ENCODE results near the gene SYCP3.
"Not testable (repeated sequence)": the region's sequence is repeated elsewhere in the genome, so short reads cannot be mapped to it uniquely, and the experiment has no call there.

The SYCP3 gene

DNA sequence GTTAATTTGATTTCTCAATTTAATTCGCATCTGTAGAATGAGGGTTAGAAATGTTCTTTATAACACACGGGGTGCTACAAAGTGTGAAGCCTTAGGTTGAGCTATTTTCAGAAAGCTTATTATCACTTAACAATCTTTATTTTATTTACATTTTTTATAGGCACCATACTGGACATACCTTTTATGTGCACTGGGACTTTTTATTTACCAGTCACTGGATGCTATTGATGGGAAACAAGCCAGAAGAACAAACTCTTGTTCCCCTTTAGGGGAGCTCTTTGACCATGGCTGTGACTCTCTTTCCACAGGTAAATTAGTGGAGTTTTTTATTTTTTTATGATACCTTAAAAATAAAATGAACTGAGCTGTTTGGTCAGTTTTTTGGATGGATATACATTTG, 25.3 kb downstream of the SYCP3 start:
- DNase-seq (ENCODE audit: low read depth in 1 of 2, low spot score in 1 of 2), result no peak

DNA sequence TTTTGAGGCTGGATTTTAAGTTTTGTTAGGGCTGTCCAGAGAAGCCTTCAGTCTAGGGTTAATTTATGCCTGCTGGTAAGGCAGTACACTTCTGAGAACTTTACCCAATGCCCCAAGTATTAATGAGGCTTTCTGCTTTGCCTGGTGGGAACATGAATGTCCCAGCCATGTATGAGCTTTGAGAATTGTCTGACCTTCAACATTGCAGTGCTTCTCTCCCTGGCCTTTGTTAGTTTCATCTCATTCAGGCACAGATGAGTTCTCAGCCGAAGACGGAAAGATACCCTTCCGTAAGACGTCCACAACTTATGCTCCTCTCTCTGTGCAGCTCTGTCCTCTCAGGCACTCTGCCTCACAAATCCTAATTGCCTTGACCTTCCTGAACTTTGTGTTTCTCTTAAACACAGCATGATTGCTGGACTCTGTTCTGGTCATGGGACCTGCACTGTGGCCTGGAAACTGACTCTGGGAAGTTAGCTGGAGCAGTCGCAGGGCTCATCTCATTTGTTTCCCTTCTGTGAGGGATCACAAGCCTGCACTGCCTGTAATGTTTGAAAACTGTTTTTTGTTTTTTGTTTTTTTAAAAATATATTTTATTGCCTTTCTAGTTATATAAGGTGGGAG, 26.1 kb downstream of the SYCP3 start:
- no peak for DNase-seq (ENCODE audit: low read depth in 1 of 2, low spot score in 1 of 2)

DNA sequence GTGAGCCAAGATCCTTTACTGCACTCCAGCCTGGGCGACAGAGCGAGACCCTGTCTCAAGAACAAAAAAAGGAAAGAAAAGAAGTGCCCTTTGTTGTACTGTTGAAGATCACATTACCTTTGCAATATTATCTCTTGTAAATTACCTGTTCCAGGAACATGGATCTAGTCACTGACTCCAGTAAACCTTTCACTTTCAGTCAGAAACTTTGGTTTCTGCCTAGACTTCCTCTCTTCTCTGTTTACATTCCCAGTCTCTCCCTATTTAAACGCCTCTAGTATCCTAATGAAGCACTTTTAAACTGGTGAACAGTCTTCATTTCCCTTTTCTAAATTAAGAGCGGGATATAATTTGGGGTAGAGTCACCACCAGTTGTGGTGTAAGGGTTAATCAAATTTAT, 29.0 kb downstream of the SYCP3 start:
- DNase-seq (ENCODE audit: low read depth in 1 of 2, low spot score in 1 of 2), result no peak

DNA sequence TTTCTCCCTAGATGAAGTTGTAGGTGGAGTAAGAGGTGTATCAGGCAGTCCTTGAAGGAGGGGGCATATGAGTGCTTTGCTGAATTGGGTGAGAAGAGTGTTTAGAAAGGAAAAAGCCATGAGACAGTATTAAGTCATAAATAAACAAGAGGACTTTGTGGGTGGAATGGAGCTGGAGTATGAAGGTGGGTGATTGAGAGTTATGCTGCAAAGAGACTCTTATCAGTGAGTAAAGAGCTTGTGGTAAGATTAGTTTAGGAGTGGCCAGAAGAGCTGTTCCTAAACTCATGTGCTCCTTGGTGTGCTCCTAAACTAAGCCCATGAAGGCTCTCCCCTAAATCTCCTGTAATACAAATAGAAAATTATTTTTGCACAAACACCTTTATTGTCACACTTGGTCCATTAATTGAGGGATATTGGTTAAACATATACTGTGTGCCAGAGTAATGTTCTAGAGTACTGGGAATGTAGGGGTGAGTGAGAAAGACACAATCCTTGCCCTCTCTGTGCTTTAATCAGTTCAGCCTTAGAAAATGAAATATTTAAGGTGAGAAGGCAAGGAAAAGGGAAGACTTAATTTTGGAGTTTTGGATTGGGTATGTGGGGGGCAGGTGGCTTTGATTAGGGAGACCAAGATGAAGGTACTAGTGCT, 32.0 kb downstream of the SYCP3 start:
- DNase-seq (ENCODE audit: low read depth in 1 of 2, low spot score in 1 of 2), result no peak

DNA sequence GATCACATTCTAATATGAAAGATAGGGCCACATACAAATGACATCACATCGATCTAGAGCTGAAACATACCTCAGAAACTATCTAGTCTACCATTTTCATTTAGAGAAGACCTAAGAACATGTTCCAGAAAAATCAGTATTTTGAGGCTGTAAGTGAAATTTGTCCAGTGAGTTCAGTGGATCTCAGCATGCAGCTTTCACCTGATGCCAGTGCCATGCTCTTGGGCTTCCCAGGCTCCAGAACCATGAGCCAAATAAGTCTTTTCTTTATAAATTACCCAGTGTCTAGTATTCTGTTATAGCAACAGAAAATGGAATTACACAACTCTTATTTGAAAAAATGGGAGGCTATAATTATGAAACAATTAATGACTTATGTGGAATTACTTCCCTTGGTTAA, 32.9 kb downstream of the SYCP3 start:
- DNase-seq (ENCODE audit: low read depth in 1 of 2, low spot score in 1 of 2), result no peak

DNA sequence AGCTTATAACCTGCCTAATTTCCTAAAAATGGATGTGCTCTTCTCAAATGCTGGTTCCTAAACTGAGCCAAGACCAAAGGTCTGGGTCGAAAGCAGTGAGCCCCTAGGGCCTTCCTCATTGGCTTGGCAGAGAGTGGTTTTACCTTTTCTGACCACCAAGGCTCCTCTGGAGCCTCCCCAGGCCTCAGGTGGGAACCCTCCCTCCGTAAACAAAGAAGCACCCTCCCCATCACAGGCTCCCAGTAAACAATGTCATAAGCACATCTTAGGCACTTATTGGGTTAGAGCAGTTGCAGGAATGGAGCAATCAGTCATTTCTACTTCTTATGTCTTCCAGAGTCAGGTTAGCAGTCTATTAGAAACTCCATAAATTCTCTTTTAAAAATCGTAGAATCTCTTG, 35.8 kb downstream of the SYCP3 start:
- DNase-seq (ENCODE audit: low read depth in 1 of 2, low spot score in 1 of 2), result no peak

DNA sequence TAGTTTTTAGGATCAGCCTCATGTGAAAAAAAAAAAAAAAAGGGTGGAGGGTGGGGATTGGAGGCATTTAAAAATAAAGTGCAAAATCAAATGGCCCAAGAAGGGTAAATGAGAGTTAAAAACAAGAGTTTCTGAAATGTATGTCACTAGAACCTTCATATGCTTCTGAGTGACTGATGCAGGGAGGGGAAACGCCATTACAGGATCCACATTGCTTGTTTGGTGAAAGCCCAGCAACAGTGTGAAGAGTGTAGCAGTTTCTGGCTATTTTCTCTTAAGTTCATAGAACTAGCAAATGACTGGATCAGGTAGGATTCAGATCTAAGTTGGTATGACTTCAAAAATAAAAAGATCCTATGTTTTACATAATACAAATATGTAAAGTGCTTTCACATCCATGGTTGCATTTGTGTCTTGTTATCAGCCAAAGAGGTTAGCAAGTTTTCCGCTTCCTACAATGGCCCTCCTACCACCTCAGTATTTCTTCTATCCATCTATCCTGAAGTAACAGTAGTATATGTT, 38.9 kb downstream of the SYCP3 start:
- DNase-seq (ENCODE audit: low read depth in 1 of 2, low spot score in 1 of 2), result no peak

DNA sequence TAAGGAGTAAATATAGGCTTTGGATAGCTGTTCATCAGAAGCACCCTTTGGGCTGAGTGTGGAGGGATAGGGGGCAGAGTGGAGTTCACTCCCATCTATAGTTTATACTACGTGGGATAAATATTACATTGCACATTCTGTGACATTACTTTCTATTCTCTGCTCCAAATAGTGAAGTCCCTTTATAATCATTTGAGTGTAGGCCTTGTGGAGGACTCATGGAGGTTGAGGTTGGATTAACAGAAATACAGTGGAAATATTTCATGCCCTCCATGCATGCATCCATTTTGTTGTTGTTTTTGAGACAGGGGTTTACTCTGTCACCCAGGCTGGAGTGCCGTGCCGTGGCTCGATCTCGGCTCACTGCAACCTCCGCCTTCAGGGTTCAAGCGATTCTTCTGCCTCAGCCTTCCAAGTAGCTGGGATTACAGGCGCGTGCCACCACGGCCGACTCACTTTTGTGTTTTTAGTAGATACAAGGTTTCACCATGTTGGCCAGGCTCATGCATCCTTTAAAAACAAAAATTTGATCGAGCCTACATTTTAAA, 40.4 kb downstream of the SYCP3 start:
- DNase-seq (ENCODE audit: low read depth in 1 of 2, low spot score in 1 of 2), result no peak

DNA sequence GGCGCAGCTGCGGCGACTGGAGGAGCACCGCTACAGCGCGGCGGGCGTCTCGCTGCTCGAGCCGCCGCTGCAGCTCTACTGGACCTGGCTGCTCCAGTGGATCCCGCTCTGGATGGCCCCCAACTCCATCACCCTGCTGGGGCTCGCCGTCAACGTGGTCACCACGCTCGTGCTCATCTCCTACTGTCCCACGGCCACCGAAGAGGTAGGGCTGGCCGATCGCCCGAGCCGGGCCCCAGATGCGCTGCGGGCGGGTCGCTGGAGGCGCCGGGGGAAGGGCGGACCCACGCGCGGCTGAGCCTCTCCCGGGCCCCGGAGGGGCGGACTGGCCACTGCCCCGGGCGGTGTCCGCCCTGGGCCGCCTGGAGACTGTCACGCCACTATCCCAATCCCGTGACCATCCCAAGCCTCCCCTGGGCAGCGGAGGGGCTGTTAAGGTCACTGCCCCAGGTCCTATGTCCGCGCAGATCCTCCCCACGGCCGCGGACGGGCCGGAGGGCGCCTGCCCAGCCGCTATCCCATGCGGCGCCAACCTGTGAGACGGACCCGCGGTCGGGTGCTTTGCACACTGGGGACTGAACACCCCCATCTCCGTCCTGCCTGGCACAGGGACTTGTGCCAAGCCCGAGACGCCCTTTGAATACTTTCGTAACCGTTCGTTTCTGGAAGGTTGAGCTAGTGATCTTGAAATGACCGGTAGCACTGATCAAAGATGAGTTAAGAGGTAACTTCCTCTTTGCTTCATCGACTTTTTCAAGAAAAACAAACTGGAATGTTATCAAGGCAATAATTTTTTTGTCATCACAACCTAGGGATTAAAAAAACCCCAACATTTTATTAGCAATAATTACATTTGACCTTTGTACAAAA, 41.1 kb downstream of the SYCP3 start:
- no peak for DNase-seq (ENCODE audit: low read depth in 1 of 2, low spot score in 1 of 2)

DNA sequence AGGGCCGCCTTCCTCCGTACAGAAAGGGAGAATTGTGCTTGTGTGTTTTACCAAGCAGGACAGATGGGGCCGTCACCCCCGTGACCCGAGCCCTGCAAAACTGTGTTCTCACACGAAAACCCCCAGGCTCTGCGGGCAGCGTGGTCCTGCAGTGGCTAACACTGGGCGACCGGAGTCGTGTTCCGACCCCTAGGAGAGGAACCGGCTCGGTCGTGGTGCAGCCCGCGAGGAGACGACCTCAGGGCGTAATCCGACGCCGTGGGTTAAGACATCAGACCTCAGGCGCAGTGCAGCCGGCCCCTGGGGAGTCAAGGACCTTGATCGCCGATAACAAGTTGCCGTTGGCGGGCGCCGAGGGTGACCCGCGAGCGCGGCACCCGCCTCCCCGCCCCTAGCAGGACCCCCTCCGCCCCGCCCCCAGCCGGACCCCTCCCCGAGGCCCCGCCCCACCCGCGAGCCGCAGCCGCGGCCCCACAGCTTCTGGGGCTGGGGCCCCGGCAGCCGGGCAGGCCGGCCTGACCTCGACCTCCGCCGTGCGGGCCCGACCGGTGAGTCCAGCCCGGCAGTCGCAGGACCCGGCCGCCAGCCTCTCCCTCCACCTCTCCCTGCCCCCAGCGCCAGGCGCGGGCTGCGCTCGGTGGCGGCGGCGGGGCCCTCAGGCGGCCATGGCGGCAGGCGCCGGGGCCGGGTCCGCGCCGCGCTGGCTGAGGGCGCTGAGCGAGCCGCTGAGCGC, 41.9 kb downstream of the SYCP3 start, which contains the start of gene CHPT1:
CHPT1 (plus strand) TSS at position 444 of the 733 bp plus-strand sequence; CDS start at position 666, 222 bp downstream.
- peak; percentile 22 to 26 for DNase-seq (ENCODE audit: low read depth in 1 of 2, low spot score in 1 of 2)

DNA sequence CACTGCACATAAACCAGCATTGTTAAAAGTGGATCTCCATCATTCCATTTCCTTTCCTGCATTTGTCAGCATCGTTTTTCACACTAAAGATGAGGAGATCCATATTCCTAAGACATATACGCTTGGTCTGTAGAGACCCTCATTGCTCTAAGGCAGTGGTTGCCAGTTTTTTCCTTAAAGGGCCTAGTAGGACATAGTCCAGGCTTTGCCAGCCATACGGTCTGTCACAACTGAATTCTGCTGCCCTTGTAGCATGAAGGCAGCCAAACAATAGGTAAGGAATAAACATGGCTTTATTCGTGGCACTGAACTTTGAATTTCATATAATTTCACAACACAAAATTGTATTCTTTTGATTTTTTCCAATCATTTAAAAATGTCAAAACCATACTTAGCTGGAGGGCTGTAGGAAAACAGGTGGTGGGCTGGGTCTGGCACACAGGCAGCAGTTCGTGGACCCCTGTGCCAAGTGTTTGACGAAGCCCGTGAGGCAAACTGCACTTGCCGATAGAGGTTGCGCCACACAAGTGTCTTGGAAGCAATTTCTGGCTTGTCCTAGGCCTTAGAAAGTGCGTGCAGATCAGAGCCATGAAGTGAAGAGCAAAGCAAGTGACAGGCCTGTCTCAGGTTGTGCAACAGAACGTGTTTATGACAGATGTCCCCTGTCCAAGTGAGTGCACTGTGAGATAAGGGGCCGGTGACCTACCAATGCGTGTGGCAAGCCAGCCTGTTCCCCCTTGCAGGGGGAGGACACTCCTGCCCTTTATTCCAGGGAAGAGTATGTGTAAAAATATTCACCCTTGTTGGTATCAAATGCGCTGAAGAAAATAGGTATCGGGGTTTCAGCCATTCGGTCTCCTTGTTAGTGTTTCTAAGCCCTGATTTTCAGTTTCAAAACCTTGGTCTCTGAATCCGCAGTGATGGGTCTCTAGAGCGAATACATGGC, 42.7 kb downstream of the SYCP3 start:
- no peak for DNase-seq (ENCODE audit: low read depth in 1 of 2, low spot score in 1 of 2)

DNA sequence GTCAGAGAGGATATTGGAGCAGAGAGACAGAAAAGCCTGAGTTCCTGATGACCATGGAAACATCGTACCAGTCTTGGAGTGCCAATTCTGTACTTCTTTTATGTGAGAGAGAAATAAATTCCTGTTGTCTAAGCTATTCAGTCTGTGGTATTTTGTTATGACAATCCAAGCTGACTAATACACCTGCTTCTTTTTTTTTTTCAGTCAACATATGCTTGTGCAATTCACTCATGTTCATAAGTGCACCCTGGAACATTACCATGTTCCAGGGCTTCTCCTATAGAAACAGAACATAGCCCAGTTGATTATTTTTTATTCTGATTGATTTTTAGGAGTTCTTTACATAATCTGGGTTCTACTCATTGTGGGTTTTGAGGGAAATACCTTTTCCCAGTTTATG, 43.6 kb downstream of the SYCP3 start:
- no peak for DNase-seq (ENCODE audit: low read depth in 1 of 2, low spot score in 1 of 2)

DNA sequence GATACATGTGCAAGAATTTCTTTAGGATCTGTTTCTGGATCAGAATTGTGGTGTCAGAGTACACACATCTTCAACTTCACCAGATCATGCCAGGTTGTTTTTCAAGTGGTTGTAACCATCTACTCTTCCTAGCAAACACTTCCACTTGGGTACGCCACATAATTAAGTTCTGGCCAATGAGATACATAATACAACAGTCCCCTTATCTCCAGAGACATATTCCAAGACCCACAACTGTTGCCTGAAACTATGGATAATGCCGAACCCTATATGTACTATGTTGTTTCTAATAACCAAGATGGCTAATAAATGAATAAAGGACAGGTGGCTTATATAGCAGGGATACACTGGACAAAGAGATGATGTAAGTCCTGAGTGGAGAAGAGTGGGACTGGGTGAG, 44.3 kb downstream of the SYCP3 start:
- DNase-seq (ENCODE audit: low read depth in 1 of 2, low spot score in 1 of 2), result no peak

DNA sequence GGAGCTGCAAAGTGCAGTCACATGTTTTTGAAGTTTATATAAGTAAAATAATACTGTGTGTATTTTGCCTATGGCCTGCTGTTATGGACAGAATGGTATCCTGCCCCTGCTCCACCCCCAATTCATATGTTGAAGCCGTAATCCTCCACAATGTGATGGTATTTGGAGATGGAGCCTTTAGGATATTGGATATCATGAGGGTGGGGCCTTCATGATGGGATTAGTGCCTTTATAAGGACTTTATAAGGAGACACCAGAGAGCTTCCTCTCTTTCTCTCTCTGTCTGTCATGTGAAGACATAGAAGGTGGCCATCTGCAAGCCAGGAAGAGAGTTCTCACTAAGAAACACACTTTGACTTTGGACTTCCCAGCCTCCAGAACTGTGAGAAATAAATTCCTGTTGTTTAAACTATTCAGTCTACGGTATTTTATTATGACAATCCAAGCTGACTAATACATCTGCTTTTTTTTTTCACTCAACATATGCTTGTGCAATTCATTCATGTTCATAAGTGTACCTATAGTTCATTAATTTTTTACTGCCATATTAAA, 44.9 kb downstream of the SYCP3 start:
- no peak for DNase-seq (ENCODE audit: low read depth in 1 of 2, low spot score in 1 of 2)

DNA sequence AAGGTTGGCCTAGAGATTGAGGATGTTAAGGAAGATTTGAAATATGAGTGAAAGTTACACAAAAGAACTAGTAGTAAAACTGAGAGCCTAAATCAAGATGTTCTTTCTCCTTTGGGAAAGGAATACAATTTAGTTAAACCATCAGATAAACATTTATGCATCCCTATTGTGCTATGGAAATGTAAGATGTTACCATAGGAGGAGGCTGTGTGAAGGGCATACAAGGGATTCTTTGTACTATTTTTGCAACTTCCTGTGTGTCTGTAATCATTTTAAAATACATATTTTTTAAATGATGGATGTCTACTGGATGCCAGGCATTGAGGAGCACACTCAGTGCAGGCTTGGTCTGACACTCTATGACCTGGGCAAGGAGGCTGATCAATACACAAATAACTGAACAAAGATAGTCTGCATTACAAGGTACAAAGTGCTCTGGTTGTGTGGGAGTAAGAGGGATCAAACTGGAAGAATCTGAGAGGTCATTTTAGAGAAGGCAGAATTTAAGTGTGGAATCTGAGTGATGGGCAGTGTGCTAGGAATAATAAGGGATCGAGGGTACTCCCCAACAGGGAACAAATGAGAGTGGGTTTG, 47.7 kb downstream of the SYCP3 start:
- no peak for DNase-seq (ENCODE audit: low read depth in 1 of 2, low spot score in 1 of 2)

DNA sequence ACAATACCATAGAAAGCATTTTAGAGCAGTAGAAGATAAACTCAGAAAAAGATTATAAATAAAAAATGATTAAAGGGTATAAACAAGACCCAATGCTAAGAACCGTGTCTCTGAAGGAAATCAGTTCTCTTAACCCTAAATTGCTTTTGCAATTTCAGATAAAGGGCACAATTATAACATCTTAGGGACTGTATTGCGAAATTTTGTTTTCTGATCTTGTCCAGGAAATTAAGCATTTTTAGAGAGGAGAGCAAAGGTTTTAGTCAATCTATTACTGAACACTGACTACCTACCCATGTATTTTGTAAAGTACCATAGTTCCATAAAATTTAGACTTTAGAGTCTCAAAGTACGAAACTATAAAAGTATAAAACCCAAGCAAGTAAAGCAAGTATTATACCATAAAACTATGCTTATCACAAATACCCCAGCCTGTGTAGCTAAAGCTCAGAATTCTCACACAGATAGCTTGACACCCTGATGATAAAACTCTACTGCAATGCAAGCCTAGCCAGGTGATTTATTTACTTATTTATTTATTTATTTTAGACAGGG, 48.6 kb downstream of the SYCP3 start:
- no peak for DNase-seq (ENCODE audit: low read depth in 1 of 2, low spot score in 1 of 2)

DNA sequence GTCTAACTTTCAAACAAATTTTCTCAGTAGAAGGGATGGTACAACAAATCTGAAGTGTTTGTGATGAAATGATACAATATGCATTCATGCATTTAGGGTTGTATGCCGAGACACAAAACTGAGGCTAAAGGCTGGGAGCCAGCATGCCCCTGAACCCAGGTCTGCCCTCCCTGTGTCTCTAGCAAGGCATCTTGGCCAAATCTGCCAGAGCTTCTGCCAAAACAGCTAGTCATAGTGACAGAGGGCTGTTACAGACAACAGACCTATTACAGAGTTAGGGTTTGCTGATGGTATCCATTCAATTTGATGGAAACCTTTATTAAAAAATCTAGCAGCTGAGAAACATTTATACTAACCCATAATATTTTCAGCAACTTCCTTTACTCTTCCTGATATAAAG, 53.1 kb downstream of the SYCP3 start:
- DNase-seq (ENCODE audit: low read depth in 1 of 2, low spot score in 1 of 2), result no peak

DNA sequence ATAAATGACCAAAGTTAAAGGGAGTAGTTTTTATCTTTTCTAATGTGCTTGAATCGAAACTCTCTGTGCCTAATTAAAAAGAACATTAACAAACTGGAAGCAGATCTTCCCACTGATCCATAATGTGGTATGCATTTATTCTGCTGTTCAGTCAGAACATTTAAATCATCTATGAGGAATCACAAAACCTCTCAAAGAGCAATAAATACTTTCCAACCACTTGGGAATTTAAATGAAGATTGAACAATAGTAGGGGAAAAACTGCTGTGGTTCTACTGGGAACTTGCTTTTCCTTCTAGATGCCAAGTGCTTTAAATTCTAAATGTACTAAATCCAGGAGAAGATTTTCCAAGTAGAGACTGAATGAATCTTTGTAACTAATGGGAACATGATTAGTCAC, 54.2 kb downstream of the SYCP3 start:
- DNase-seq (ENCODE audit: low read depth in 1 of 2, low spot score in 1 of 2), result no peak

DNA sequence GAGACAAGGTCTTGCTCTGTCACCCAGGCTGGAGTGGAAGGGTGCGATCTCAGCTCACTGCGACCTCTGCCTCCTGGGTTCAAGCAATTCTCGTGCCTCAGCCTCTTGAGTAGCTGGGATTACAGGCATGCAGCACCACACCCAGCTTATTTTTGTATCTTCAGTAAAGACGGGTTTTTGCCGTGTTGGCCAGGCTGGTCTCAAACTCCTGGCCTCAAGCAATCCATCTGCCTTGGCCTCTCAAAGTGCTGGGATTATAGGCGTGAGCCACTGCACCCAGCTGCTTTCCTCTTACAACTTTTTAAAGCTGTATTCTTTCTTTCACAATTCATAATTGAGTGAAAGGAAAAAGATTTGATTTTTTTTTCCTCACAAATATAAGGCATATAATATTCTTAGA, 57.6 kb downstream of the SYCP3 start:
- not testable (repeated sequence) for DNase-seq (ENCODE audit: low read depth in 1 of 2, low spot score in 1 of 2)
